ENCODE measurements around the gene MSMO1.
"Not testable (repeated sequence)": the region's sequence is repeated elsewhere in the genome, so short reads cannot be mapped to it uniquely, and the experiment has no call there.

The MSMO1 gene

DNA sequence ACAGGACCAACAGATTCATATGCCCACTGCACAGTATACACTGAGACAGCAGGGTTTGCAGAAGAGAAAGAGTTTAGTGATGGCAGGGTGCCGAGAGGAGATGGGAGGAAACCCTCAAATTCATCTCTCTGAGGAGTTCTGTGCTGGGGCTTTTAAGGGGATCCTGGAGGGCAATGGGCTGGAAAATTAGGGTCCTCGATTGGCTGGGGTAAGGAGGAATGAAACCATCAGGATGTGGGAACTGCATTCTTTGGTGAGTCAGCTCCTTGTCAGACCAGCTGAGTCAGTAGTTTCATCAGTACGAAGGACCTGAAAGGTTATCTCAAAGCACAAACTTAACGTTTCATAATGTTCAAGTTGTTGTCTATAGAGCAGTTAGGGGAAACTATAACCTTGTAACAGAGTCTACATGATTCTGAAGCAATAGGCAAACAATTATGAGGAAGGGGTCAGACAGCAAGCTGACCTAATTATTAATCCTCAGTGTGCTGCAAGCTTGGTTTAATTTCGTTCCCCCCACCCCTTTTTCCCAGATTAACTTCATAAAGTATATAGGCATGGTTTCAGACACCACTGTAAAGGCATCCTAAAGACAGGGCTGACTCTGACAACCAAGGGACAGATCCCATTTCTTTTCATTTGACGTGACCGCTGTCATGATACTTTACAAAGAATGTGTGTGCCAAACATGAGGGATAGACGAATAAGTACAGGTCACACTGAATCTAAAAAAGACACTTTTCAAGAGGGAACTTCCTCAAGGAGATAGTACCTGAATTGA lies 1.5 kb upstream of the MSMO1 start:
- no peak for DNase-seq

- no peak for DNase-seq
These were observed 648 bp upstream of the MSMO1 start for GRCh38 chr4:165326831-165327210.

DNA sequence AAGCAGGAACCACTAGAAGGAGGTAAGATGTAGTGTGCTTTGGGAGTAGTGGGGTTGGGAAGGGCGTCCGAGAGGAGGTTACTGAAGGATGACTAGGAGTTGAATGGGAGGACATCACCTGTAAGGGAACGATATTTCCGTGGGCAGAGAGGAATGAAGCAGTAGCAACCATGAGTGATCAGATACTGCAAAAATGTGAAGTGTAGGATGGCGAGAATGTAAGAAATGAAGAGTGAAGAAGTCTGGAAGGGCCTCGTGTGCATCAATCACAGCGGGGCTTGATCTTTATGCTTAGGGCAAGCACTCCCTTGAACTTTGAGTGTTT lies 594 bp downstream of the MSMO1 start:
- DNase-seq: no peak

- DNase-seq: no peak
These were observed 1.2 kb downstream of the MSMO1 start for GRCh38 chr4:165328708-165329107.

DNA sequence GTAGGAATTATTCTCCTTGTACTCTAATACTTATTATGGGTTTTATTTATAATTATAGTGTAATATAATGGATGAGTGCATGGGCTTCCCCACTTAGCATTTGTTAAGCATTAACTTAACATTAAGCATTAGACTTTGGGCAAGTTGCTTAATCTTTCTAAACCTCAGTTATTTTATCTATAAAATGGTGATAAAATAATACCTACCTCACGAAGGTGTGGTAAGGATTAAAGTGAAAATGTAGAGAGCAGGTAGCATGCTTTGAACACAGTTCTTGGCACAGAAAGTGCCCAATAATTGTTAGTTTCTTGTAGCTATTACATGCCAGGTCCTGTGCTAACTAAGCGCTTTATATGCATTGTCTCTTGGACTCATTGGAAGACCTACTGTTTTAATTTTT lies 2.6 kb downstream of the MSMO1 start:
- no peak for DNase-seq

- no peak for DNase-seq
These were observed 3.2 kb downstream of the MSMO1 start for GRCh38 chr4:165330666-165331065.

- DNase-seq: no peak
These were observed 3.9 kb downstream of the MSMO1 start for GRCh38 chr4:165331359-165331758.

DNA sequence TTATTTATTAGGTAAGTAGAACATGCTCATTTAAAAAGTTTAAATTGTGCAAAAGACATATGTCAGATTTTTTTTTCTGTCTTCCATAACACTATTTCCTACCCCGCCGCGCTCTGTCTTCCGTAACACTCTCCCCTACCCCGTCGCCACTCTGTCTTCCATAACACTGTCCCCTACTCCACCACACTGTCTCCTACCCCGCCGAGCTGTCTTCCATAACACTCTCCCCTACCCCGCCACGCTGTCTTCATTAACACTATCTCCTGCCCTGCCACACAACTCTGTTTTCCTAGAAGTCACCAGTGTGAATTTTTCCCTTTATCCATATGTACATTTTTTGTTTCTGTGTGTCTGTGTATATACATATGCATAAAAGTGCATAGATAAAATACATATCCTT lies 4.4 kb downstream of the MSMO1 start:
- no peak for DNase-seq

- no peak for DNase-seq
These were observed 5.0 kb downstream of the MSMO1 start for GRCh38 chr4:165332502-165332901.

- DNase-seq: no peak
These were observed 7.8 kb downstream of the MSMO1 start for GRCh38 chr4:165335163-165335703.

DNA sequence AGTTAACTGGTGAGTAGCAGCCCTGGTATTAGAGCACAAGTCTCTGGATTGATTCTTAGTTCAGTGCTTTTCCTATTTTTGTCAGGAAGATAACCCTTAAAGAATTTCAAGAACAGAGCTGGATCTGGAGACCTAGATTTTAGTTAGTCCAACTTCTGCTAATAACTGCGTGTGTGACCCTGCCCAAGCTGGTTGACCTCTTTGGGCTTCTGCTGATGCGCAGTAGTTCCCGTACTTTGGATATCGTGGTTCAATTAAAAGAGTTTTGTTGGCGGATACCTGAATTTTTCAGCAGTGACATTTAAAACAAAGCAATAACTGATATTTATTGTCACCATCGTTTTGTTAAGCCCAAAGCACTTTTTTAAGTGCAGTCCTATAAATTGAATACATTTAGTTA lies 9.3 kb downstream of the MSMO1 start:
- DNase-seq: no peak

GRCh38 chr4:165342340-165342739 lies 14.9 kb downstream of the MSMO1 start:
- not testable (repeated sequence) for DNase-seq

GRCh38 chr4:165343353-165344191 lies 16.1 kb downstream of the MSMO1 start:
- no peak for DNase-seq

- no peak for DNase-seq
These were observed 18.4 kb downstream of the MSMO1 start for GRCh38 chr4:165345666-165346417.

GRCh38 chr4:165347647-165348569 lies 20.4 kb downstream of the MSMO1 start:
- no peak for DNase-seq

DNA sequence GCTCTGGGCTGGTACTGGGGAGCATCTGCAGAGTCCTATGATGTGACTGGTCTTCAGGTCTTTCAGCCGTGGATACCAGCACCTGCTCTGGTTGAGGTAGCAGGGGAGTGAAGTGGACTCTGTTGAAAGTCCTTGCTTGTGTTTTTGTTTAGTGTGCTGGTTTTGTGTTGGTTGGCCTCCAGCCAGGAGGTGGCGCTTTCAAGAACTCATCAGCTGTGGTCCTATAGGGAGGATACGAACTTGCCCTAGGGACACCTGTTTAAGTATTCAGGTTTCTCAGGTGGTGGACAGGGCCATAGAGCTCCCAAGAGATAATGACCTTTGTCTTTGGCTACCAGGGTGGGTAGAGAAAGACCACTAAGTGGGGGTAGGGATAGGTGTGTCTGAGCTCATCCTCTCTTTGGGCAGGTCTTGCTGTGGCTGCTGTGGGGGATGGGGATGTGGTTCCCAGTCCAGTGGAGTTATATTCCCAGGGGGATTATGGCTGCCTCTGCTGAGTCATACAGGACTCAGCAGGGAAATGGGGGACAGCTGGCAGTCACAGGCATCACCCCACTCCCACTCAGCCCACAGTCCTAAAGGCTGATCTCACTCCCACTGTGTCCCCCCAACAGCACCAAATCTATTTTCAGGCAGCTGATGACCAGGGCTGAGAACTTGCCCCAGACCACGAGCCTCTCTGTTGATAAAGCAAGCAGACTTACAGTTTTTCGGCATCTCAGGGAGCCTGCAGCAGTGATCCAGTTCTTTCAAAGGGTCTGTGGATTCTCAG lies 24.1 kb downstream of the MSMO1 start:
- DNase-seq: no peak

- DNase-seq: peak; percentile 13
These were observed 28.4 kb downstream of the MSMO1 start for GRCh38 chr4:165355900-165356300.

- no peak for DNase-seq
These were observed 32.0 kb downstream of the MSMO1 start for GRCh38 chr4:165359506-165359905.

GRCh38 chr4:165360041-165360695 lies 32.7 kb downstream of the MSMO1 start:
- no peak for DNase-seq

DNA sequence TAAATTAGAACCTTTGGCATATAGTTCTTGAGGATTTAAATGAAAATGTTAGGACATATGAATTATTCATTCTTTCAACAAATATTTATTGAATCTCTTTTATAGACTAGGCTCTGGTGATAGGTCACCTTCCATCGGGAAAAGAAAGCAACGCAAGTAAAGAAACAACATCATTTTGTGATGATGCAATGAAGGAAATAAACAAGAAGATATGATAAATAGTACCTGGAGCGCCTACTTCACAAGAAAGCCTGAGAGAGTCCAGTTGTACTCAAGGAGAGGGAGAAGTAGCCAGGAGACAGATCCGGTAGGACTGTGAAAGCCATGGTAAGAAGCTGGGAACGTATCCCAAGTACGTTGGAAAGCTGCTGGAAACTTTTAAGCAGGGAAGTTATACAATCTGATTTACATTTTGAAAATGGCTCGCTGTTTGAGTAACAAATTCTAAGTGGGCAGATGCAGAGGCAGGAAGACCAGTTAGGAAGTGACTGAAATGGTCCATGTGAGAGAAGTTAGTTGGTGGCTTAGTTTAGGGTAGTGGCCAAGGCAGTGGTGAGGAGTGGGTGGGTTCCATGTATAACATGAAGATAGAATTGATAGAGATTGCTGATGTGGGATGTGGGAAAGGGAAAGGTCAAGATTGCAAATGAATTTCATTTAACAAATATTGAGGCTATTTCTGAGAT lies 33.7 kb downstream of the MSMO1 start:
- DNase-seq: no peak
